ENCODE measurements around the gene SLC25A34.
"Not testable (repeated sequence)": the region's sequence is repeated elsewhere in the genome, so short reads cannot be mapped to it uniquely, and the experiment has no call there.

The SLC25A34 gene

DNA sequence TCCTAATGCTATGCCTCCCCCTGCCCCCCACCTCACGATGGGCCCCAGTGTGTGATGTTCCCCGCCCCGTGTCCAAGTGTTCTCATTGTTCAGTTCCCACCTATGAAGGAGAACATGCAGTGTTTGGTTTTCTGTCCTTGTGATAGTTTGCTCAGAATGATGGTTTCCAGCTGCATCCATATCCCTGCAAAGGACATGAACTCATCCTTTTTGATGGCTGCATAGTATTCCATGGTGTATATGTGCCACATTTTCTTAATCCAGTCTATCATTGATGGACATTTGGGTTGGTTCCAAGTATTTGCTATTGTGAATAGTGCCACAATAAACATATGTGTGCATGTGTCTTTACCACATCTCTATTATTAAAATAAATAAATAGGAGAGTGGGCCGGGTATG, 36.7 kb upstream of the SLC25A34 start:
- H3K4ac ChIP-seq (ENCODE audit: low read depth, low read length); H2AK5ac ChIP-seq (ENCODE audit: low read length); H3K9ac ChIP-seq (ENCODE audit: low read length); H3K23ac ChIP-seq (ENCODE audit: low read length); H3K27me3 ChIP-seq (ENCODE audit: insufficient read depth, low read length); H3K9me3 ChIP-seq (ENCODE audit: insufficient read depth, low read depth, low read length); H2BK5ac ChIP-seq (ENCODE audit: low read depth, low read length, poor library complexity); H2BK120ac ChIP-seq (ENCODE audit: insufficient read depth, low read length, poor library complexity); H3K79me2 ChIP-seq (ENCODE audit: control insufficient read depth, insufficient read depth, low read length, poor library complexity); H4K12ac ChIP-seq (ENCODE audit: low read depth, low read length); H3K79me1 ChIP-seq (ENCODE audit: low read length); DNase-seq; H2BK12ac ChIP-seq (ENCODE audit: low read length); H3K4me2 ChIP-seq (ENCODE audit: low read length); H3K4me3 ChIP-seq (ENCODE audit: low read depth, low read length); H3K14ac ChIP-seq (ENCODE audit: low read length); H3K18ac ChIP-seq (ENCODE audit: low read length); H3K27ac ChIP-seq (ENCODE audit: low read depth, low read length); H3K4me1 ChIP-seq (ENCODE audit: control insufficient read depth in 1 of 2, insufficient read depth in 2 of 2, low read length in 2 of 2); H4K91ac ChIP-seq (ENCODE audit: low read depth, low read length); H4K8ac ChIP-seq (ENCODE audit: low read depth, low read length); H2AFZ ChIP-seq (ENCODE audit: insufficient read depth, low read length, poor library complexity): not testable (repeated sequence)
- no CpG with 5 or more reads among the region's 4 CpGs for WGBS (ENCODE audit: extremely low coverage, insufficient coverage, insufficient read length)
- peaks cover 2 to 10% of the 10 kb centered on the region in 2 experiments for H3K36me3 ChIP-seq (ENCODE audit: control insufficient read depth in 1 of 2, insufficient read depth in 2 of 2, low read length in 2 of 2)

- Histone ChIP-seq H2BK12ac (ENCODE audit: low read length) (no peak overlapping the region), H2AK5ac (ENCODE audit: low read length) (no peak overlapping the region), H3K79me2 (ENCODE audit: control insufficient read depth, insufficient read depth, low read length, poor library complexity) (peaks cover 4% of the 10 kb centered on the region), H3K79me1 (ENCODE audit: low read length) (no peaks in the 10 kb centered on the region), H3K14ac (ENCODE audit: low read length) (no peak overlapping the region), H4K12ac (ENCODE audit: low read depth, low read length) (no peak overlapping the region), H3K9ac (ENCODE audit: low read length) (no peak overlapping the region), H3K36me3 (ENCODE audit: control insufficient read depth in 1 of 2, insufficient read depth in 2 of 2, low read length in 2 of 2) (peaks cover 11 to 19% of the 10 kb centered on the region in 2 experiments), H3K27ac (ENCODE audit: low read depth, low read length) (no peak overlapping the region), H4K8ac (ENCODE audit: low read depth, low read length) (no peak overlapping the region), H4K91ac (ENCODE audit: low read depth, low read length) (no peak overlapping the region), H2BK5ac (ENCODE audit: low read depth, low read length, poor library complexity) (no peak overlapping the region), H2AFZ (ENCODE audit: insufficient read depth, low read length, poor library complexity) (no peak overlapping the region), H3K4me1 (ENCODE audit: control insufficient read depth in 1 of 2, insufficient read depth in 2 of 2, low read length in 2 of 2) (peaks cover 2 to 8% of the 10 kb centered on the region in 2 experiments), H3K18ac (ENCODE audit: low read length) (no peak overlapping the region), H3K23ac (ENCODE audit: low read length) (no peak overlapping the region), H3K4ac (ENCODE audit: low read depth, low read length) (no peak overlapping the region), H3K9me3 (ENCODE audit: insufficient read depth, low read depth, low read length) (peaks cover 3% of the 10 kb centered on the region), H3K4me2 (ENCODE audit: low read length) (no peak overlapping the region), H3K4me3 (ENCODE audit: low read depth, low read length) (no peak overlapping the region), H2BK120ac (ENCODE audit: insufficient read depth, low read length, poor library complexity) (no peak overlapping the region), H3K27me3 (ENCODE audit: insufficient read depth, low read length) (no peaks in the 10 kb centered on the region)
- WGBS (ENCODE audit: extremely low coverage, insufficient coverage, insufficient read length) = no CpG with 5 or more reads among the region's 6 CpGs
- no peak for DNase-seq
These were observed 35.5 kb upstream of the SLC25A34 start for GRCh38 chr1:15700508-15700907.

GRCh38 chr1:15701784-15702183, 34.3 kb upstream of the SLC25A34 start:
- H3K4me2 ChIP-seq (ENCODE audit: low read length) = no peak overlapping the region
- H3K4me1 ChIP-seq (ENCODE audit: control insufficient read depth in 1 of 2, insufficient read depth in 2 of 2, low read length in 2 of 2) = peaks cover 2 to 8% of the 10 kb centered on the region in 2 experiments
- peaks cover 4% of the 10 kb centered on the region for H3K79me2 ChIP-seq (ENCODE audit: control insufficient read depth, insufficient read depth, low read length, poor library complexity)
- no peak overlapping the region for H3K23ac ChIP-seq (ENCODE audit: low read length)
- no peak overlapping the region for H3K14ac ChIP-seq (ENCODE audit: low read length)
- no peak overlapping the region for H2BK12ac ChIP-seq (ENCODE audit: low read length)
- H4K91ac ChIP-seq (ENCODE audit: low read depth, low read length) = no peak overlapping the region
- no peak for DNase-seq
- H3K27ac ChIP-seq (ENCODE audit: low read depth, low read length) = no peak overlapping the region
- no peak overlapping the region for H2BK5ac ChIP-seq (ENCODE audit: low read depth, low read length, poor library complexity)
- no CpG with 5 or more reads among the region's 8 CpGs for WGBS (ENCODE audit: extremely low coverage, insufficient coverage, insufficient read length)
- H3K27me3 ChIP-seq (ENCODE audit: insufficient read depth, low read length) = no peaks in the 10 kb centered on the region
- peaks cover 17 to 23% of the 10 kb centered on the region in 2 experiments for H3K36me3 ChIP-seq (ENCODE audit: control insufficient read depth in 1 of 2, insufficient read depth in 2 of 2, low read length in 2 of 2)
- no peak overlapping the region for H3K18ac ChIP-seq (ENCODE audit: low read length)
- H4K8ac ChIP-seq (ENCODE audit: low read depth, low read length) = no peak overlapping the region
- peaks cover 3% of the 10 kb centered on the region for H3K9me3 ChIP-seq (ENCODE audit: insufficient read depth, low read depth, low read length)
- H4K12ac ChIP-seq (ENCODE audit: low read depth, low read length) = no peak overlapping the region
- no peak overlapping the region for H2AK5ac ChIP-seq (ENCODE audit: low read length)
- no peaks in the 10 kb centered on the region for H3K79me1 ChIP-seq (ENCODE audit: low read length)
- no peak overlapping the region for H2BK120ac ChIP-seq (ENCODE audit: insufficient read depth, low read length, poor library complexity)
- no peak overlapping the region for H3K4ac ChIP-seq (ENCODE audit: low read depth, low read length)
- peak overlapping the region; percentile 7 for H3K4me3 ChIP-seq (ENCODE audit: low read depth, low read length)
- H3K9ac ChIP-seq (ENCODE audit: low read length) = no peak overlapping the region
- H2AFZ ChIP-seq (ENCODE audit: insufficient read depth, low read length, poor library complexity) = no peak overlapping the region

- no peak overlapping the region for H3K9ac ChIP-seq (ENCODE audit: low read length)
- H2AK5ac ChIP-seq (ENCODE audit: low read length) = no peak overlapping the region
- WGBS (ENCODE audit: extremely low coverage, insufficient coverage, insufficient read length) = no CpG with 5 or more reads among the region's 19 CpGs
- no peak overlapping the region for H2BK12ac ChIP-seq (ENCODE audit: low read length)
- H3K4ac ChIP-seq (ENCODE audit: low read depth, low read length) = peak overlapping the region; percentile 13
- H2BK120ac ChIP-seq (ENCODE audit: insufficient read depth, low read length, poor library complexity) = no peak overlapping the region
- H3K79me2 ChIP-seq (ENCODE audit: control insufficient read depth, insufficient read depth, low read length, poor library complexity) = peaks cover 2% of the 10 kb centered on the region
- no peak overlapping the region for H2AFZ ChIP-seq (ENCODE audit: insufficient read depth, low read length, poor library complexity)
- no peak overlapping the region for H4K8ac ChIP-seq (ENCODE audit: low read depth, low read length)
- no peak overlapping the region for H3K27ac ChIP-seq (ENCODE audit: low read depth, low read length)
- H3K79me1 ChIP-seq (ENCODE audit: low read length) = no peaks in the 10 kb centered on the region
- H3K18ac ChIP-seq (ENCODE audit: low read length) = no peak overlapping the region
- H3K4me3 ChIP-seq (ENCODE audit: low read depth, low read length) = no peak overlapping the region
- no peak overlapping the region for H3K14ac ChIP-seq (ENCODE audit: low read length)
- DNase-seq = peak; percentile 61 to 66
- no peak overlapping the region for H3K4me2 ChIP-seq (ENCODE audit: low read length)
- H3K4me1 ChIP-seq (ENCODE audit: control insufficient read depth in 1 of 2, insufficient read depth in 2 of 2, low read length in 2 of 2) = peaks cover 2 to 8% of the 10 kb centered on the region in 2 experiments
- H3K9me3 ChIP-seq (ENCODE audit: insufficient read depth, low read depth, low read length) = peaks cover 3% of the 10 kb centered on the region
- no peak overlapping the region for H4K91ac ChIP-seq (ENCODE audit: low read depth, low read length)
- no peaks in the 10 kb centered on the region for H3K27me3 ChIP-seq (ENCODE audit: insufficient read depth, low read length)
- H4K12ac ChIP-seq (ENCODE audit: low read depth, low read length) = no peak overlapping the region
- no peak overlapping the region for H3K23ac ChIP-seq (ENCODE audit: low read length)
- H3K36me3 ChIP-seq (ENCODE audit: control insufficient read depth in 1 of 2, insufficient read depth in 2 of 2, low read length in 2 of 2) = peaks cover 19 to 21% of the 10 kb centered on the region in 2 experiments
- H2BK5ac ChIP-seq (ENCODE audit: low read depth, low read length, poor library complexity) = no peak overlapping the region
These were observed 33.1 kb upstream of the SLC25A34 start for GRCh38 chr1:15702722-15703550.
